Lower leg skin (tissue), 3 donors: Measurements from ENCODE around the gene THRA.

ENCODE experiments used
- POLR2A ChIP-seq, 2 donors: fragments of 450-650 bp; IDR thresholded peaks; one replicate each; pipeline ENCODE4 v1.6.1; 2016 to 2017; ENCODE audit warnings: antibody characterized with exemption in 2 of 2, mild to moderate bottlenecking in 1 of 2, moderate library complexity in 1 of 2
- TF ChIP-seq, protein P1 (sequence below), 3 donors: fragments of 450-650 bp; IDR thresholded peaks; one replicate each; pipeline ENCODE4 v1.5.1; 2016; ENCODE audit warnings: antibody characterized with exemption in 3 of 3, mild to moderate bottlenecking in 3 of 3, moderate library complexity in 2 of 3

DNA sequence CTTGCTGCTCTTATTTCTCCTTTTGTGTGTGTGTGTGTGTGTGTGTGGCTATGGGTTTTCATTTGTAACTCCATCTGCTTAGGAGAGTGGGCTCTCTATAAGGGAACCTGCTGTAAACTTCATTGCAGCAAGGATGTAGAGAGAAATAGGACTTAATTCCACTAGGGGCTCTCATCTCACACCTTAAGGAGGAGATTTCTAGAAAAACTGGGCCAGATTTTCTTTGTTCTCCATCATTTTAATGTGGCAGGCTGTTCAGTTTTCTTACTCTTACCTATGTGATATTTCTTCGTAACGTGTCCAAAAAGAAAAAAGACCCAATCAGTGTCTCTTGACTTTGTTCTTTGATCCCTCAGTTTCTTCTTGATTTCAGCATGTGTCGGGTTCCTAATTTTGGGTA is 73.1 kb downstream of the THRA start:
- TF ChIP-seq, protein P1, sequence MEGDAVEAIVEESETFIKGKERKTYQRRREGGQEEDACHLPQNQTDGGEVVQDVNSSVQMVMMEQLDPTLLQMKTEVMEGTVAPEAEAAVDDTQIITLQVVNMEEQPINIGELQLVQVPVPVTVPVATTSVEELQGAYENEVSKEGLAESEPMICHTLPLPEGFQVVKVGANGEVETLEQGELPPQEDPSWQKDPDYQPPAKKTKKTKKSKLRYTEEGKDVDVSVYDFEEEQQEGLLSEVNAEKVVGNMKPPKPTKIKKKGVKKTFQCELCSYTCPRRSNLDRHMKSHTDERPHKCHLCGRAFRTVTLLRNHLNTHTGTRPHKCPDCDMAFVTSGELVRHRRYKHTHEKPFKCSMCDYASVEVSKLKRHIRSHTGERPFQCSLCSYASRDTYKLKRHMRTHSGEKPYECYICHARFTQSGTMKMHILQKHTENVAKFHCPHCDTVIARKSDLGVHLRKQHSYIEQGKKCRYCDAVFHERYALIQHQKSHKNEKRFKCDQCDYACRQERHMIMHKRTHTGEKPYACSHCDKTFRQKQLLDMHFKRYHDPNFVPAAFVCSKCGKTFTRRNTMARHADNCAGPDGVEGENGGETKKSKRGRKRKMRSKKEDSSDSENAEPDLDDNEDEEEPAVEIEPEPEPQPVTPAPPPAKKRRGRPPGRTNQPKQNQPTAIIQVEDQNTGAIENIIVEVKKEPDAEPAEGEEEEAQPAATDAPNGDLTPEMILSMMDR (IDR thresholded peaks at IDR 0.05): no peak
- TF ChIP-seq POLR2A (IDR thresholded peaks at IDR 0.05): no peak
